Activated naive CD4-positive, alpha-beta T cell (primary cell): ENCODE data around the gene FAM78B.

Experiments
- DNase-seq, 4 experiments: peaks; one replicate each; lab custom pipeline; 2025; lab: John Stamatoyannopoulos, UW

The FAM78B gene

DNA sequence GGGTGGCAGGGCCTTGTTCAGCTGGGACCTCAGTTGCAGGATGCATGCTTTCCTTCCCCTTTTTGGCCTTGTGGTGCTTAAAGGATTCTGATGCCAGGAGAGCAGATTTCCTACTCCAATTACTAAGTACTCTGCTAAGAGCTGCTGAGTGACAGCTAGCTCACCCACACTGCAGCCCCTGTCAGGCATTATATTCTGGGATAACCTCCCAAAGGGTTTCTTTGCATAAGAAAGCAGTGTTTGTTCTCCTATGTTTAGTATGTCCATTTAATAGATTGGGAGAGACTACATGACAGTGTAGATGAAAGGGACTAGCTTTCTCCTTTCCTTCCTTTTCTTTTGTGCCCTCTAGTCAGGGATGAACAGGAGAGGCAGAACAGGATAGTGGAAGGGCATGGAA lies 100.7 kb downstream of the FAM78B start:
- DNase-seq: no peak

DNA sequence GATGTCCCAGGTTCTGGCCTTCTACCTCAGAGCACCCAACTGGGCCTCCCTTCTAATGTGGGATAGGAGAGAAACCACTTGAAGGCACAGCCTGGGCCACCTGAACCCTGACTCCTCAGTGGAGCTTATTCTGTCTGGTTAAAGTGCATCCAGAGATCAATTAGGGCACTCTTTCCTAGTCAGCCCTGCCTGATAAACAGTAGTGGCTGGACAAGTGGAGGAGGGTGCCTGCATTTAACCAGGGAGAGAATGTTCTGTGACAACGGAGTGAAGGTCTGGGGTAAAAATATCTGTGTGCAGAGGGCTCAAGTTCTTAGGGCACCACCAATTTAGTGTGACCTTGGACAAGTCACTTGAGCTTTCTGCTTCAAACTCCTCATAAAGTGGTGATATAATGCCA lies 101.8 kb downstream of the FAM78B start:
- DNase-seq: no peak

DNA sequence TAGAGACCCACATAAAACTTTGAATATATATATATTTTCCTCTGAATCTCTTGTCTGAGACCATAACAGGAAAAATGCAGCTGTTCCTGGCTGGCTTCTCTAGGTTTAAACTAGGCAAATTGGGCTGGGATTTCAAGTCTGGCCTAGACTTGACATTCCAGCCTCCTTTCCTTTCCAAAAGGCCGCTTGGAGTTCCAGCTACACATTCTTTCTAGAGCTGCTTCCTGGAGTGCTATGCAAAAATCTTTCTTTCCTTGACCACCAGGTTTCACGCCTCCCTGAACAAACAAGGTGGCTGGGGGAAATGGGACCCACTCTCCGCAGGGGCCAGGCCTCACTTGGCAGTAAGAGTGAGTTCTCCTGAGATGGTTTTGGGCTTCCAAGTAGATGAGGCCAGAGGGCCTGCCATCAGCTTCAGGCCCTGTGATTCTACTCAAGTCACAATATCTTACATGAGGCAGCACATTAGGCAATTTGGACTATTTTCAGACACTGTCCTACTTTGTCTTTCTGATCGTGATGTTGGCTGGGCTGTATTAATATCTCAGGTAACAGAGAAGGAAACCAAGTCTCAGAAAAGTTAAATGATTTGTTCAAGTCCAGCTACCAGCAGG lies 102.4 kb downstream of the FAM78B start:
- DNase-seq: no peak

DNA sequence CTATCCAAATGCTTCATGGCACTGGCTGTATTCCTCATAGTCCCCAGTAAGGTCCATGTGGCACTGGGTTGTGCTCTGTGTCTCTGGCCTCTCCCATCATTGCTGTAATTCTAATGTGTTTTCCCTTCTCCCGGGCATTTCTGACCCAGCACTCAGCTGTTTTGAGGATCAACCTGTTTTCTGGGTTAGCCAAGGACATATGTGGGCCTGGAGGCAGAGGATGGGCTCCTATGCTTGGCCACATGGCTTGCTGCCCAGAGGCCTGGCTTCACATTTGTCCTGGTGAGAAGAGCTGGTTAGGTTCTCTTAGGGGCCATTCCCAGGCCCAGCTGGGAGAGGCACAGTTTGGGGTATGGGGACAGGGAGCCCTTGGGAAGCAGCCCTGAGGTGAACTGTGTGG lies 103.1 kb downstream of the FAM78B start:
- no peak for DNase-seq

DNA sequence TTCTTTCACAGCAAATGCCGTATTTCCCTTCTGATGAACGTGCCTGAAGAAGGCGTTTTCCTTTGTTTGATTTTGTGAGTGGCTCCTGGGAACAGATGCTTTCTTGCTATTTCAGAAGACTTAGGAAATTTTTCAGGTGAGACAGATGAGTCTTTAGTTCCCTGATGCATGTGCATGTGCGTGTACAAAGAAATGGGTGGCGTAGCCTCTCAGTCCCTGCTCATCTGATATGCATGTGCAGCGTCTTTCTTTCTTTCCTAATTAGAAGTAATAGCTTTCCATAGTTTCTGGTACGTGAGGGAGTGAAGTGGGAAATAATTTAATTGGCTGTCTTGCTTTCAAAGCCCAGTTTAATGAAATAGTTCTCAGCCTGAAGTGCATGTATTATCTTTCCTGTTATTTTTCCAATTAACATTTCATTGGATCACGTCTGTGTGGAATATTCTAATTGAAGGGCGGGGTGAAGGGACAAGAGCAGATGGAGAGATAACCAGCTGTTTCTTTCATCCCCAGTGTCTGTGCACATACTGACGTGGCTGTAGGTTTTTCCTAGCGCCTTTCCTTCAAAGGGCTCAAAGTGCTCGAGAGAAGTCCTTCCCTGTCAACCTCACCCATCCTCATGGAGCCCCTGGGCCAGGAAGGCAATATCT lies 104.3 kb downstream of the FAM78B start:
- DNase-seq: no peak

DNA sequence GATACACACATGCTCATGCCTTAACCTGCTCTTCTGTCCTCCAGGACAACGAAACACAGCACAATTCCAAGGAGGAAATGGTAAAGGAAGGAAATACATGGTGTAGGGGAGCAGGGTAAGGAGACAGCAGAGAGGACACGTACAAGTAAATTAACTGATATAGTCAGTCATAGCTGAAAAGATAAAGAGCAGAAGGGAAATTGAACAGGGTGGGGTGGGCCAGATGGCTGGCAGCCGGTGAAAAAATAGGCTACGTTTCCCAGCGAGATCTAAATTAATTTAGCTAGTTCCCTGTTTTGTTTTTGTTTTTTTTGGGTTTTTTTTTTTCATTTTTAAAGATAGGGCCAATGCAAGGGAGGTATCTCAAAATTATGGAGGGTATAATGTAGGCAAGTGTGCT lies 109.2 kb downstream of the FAM78B start:
- DNase-seq: no peak

DNA sequence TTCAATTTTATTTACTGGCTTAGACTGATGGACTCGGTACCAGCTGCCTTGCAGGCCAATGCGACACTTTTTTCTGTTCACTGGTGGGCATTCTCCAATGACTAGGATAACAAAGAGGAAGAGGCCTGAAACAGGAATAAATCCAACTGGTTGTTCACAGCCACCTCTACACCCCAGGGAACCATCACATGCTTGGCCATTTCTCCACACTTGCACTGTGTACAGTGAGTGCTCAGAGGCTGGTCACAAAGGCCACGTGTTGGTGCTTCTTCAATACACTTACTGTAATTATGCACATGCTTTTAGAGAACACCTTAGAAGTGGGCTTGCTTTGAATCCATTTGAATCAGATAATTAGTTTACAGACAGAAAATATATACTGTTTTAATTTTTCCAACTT lies 113.4 kb downstream of the FAM78B start:
- no peak for DNase-seq

DNA sequence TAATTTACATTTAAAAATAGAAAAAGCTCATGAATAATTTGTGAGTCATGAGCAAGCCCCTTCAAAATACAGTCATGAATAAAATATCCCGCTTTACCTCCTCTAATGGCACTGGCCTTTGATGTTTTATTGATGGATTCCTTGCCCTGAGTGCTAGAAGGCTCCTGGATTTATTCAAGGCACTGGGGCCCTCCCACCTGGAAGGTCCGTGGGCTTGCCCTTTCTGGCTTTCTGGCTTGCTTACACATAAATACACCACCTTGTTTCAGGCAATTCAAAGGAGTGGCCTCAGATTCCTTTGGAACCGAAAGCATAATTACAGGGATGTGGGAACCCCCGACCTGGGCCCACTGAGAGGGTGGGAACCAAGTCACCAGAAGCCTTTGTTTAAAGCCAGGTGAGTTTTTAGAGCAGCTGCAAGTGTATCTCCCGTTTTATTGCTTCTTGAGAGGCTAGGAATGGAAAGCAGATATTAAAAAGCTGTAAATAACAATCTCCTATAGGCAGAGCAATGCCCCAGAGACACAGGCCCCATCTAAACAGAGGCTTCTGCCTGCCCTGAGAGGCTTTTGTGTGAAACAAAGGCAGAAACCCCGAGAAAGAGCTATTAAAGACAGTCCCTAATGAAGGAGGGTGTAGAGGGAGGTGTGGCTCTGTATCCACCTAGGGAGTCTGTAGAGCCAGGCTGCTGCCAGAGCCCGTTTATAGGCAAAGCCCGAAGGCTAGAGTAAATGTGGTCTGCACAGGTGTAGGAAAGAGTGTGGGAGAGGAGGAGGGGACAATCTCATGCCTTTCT lies 126.4 kb downstream of the FAM78B start:
- no peak for DNase-seq

DNA sequence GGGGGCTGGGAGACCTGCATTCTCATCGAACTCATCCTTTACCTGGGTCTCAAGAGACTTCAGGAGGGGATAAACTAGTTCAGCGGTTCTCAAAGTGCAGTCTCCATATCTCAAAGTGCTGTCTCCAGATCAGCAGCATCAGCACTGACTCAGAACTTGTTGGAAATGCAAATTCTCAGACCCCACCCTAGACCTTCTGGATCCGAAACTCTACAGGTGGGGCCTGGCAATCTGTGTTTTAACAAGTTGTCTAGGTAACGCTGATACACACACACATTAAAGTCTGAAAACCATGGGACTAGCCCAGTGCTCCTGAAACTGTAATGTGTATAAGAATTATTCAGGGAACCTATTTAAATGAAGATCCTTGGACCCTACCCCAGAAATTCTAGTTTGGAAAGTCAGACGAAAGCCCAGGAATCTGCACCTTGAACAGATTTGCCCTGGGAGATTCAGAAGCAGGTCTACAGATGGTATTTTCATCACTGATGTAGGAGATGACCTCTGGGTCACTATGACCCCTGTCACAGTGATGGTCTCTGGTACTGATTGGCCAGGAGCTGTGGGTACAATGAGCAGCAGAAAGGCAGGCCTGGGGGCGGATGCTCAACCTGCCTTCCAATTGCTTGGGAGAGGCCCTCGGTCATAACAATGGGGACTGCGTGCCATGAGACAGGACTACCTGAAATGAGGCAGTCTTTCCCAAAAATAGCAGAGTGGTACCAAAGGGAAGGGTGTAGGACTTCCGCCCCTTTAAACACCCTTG lies 127.2 kb downstream of the FAM78B start:
- DNase-seq: no peak

DNA sequence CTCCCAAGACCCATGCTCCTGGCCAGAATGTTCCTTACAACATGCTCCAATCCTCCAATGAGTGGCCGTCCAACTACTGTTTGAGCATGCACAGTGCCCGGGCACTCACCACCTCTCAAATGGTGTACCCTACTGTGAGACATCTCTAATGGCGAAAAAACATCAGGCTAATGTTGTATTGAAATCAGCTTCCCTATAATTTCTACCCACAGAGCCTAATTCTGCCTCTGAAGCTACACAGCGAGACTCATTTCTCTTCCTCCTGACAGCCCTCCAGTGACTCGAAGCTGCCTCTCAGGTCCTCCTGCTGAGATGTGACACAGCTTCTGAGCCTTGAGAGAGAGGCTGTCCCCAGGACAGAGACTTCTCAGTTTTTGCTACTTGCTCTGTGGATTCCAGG lies 130.7 kb downstream of the FAM78B start:
- no peak for DNase-seq

DNA sequence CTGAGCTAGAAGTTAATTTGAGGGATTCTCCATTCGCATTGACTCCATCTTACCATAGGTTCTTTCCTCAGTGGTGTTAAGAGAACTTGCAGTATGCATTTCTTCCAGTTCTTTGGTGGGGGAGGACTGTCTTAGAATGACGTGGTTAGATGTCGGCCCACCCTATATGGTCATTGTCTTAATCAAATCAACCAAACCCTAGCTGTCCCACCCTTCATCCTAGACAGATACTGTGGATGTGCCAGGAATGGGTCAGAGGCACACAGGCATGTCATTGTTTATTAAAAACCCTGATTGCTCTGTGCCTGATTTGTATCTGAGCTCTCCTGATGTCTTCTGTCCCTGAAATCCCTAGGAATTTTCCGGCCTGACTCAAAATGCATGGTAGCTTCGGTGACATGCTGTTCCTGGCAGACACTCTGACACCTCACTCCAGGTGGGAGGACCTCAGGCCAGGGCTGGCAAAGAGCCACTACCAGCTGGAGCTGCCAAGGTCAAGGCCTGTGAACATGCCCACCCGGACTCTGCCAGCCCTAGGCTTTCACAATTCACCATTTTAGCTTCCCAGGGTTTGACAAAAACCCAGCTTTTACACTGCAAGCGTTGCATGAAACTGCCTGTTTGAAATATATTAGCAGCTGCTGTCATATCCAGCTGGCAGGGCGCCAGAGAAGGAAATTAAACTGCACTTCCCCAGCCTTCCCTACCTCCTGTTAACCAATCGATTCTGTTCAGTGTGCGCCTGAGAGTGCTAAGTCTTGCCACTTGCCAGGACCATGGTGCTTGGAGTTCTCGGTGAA lies 134.0 kb downstream of the FAM78B start:
- no peak for DNase-seq

DNA sequence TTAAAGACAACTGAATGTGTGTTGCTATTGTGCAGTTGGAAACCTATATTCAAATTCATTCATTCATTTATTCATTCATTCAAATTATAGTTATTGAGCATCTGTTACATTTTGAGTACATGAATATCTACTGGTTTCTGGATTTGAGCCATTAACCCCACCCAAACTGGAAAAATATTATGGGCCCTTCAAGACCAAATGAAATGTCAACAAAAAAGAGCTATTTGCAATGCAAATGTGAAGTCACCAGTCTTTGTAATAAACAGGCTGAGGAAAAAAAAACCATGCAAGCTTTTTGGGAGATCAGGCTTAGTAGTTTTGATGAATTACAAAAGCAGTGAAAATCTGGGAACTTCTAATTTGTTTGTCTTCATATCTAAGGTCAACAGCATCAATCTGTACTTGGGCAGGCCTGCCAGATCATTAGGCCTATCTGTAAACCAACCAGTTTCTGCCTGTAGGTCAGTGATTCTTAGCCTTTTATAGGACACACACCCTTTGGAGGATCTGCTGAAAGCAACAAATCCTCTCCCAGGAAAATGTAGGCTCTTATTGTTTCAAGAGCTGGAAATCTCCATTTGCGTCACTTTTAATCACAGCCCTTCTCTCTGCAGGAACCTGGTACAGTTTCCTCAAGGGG lies 134.7 kb downstream of the FAM78B start:
- no peak for DNase-seq

DNA sequence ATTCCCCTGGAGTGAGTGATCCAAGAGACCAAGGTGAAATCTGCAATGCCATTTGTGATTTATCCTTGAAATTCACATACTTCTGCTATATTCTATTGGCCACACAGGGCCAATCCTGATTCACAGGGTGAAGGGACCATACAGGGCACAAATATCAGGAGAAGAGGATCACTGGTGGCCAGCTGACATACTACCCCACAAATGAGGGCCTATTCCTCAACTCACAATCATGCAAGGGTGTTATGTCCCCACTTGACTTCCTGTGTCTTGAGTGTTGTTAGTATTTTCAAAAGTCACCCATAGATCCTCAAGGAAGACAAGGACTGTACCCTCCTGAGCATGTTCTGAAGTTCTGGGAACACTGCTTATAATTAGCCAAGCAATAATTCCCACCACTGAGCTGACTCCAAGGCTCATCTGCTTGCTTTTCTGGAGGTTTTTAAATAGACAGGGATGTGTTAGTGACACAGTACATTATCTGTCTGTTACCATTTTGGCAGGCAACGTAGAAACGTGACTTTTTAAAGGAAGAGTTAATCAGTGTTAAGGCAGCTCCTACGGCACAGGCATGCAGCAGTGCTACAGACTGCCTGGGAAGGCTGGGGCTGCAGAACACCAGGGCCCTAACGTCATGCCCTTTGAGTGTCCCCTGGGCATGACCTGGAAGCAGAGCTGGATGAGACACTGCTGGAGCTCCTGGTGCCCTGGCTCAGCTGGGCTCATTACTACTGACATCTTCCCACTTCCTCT lies 137.4 kb downstream of the FAM78B start:
- DNase-seq: no peak

DNA sequence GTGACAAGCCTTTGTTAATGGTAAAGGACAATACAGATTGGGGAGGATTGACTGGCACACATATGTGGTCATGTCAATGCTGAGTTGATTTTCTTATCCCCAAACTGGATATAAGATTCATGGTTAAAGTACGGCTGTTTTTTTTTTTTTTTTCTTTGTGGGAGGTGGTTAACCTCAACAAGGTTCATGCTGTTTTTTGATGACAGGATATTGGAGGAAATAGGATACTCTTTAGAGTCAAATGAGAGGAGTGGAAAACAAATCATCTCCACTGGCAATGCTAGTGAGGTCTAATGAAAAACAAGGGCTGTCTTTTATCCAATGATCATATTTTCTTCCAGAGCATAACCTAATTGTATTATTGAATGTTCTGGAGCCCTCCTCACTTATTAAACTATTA lies 140.2 kb downstream of the FAM78B start:
- DNase-seq: no peak

DNA sequence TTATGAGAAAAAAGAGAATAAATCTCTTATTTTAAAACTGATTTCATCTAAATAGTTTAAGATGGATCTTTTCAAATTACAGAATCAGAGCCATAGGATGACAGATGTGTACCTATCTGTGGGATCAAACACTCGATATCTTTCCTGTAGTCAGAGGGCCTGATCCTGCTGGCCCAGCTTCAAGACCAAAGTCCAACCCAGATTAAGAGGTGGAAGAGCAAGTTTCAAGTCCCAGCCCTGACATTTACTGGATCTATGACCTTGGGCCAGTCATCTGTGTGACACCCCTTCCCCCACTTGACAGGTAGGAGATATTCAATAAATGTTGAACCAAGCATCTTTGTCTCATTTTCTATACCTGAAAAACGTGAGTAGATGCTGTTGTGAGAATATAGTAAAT lies 140.7 kb downstream of the FAM78B start:
- DNase-seq: no peak

DNA sequence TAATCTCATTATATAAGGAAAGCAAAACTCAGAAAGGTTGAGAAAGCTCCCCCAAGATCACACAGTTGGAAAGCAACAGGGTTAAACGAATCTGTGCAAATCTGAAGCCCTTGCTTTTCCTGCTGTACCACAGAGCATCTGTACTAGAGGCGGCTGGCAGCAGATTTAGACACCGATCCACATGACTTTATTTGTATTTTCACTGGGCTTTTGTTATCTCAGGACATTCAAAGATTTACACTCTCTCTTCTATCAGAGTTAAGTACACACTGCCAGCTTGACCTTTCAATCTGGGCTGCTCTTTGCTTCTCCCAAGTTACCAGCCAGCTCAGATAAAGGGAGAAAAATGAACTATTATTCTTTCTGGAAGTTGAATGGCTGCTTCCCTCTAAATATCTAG lies 146.6 kb downstream of the FAM78B start:
- DNase-seq: no peak
